Hepatocyte (in vitro differentiated cells): ENCODE data around the gene KCNB1.

ENCODE experiments used
- EZH2 ChIP-seq: fragments of 200-600 bp; sonication (generic); IDR thresholded peaks from 2 replicates; pipeline ENCODE4 v1.6.1; 2016; ENCODE audit warnings: antibody characterized with exemption, mild to moderate bottlenecking, borderline replicate concordance
- EZH2phosphoT487 ChIP-seq: fragments of 200-600 bp; sonication (generic); IDR thresholded peaks from one replicate; pipeline ENCODE4 v1.6.1; 2018; ENCODE audit warnings: antibody characterized with exemption, mild to moderate bottlenecking, low read depth, moderate library complexity; ENCODE audit not compliant: unreplicated experiment, severe bottlenecking
- TF ChIP-seq, protein P1 (sequence below): fragments of 200-600 bp; sonication (generic); IDR thresholded peaks from 2 replicates; pipeline ENCODE4 v1.5.1; 2016; ENCODE audit warnings: antibody characterized with exemption, mild to moderate bottlenecking; ENCODE audit not compliant: poor library complexity

DNA sequence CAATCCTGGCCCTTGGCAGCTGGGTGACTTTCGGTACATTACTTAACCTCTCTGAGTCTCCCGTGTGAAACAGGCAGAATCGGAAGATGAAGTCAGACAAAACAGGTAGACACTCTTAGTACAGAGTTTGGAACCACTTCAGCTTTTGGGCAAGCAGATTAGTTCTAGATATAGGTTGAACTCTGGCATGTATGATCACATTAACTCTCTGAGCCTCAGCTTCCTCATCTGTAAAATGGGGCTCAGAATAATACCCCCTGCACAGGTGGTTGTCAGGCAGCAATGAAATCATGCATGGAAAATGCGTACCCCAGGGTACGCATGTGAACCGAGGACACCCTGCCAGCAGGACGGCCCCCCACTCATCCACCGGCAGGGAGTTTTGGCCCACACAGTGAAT lies 87.7 kb downstream of the KCNB1 start:
- TF ChIP-seq, protein P1, sequence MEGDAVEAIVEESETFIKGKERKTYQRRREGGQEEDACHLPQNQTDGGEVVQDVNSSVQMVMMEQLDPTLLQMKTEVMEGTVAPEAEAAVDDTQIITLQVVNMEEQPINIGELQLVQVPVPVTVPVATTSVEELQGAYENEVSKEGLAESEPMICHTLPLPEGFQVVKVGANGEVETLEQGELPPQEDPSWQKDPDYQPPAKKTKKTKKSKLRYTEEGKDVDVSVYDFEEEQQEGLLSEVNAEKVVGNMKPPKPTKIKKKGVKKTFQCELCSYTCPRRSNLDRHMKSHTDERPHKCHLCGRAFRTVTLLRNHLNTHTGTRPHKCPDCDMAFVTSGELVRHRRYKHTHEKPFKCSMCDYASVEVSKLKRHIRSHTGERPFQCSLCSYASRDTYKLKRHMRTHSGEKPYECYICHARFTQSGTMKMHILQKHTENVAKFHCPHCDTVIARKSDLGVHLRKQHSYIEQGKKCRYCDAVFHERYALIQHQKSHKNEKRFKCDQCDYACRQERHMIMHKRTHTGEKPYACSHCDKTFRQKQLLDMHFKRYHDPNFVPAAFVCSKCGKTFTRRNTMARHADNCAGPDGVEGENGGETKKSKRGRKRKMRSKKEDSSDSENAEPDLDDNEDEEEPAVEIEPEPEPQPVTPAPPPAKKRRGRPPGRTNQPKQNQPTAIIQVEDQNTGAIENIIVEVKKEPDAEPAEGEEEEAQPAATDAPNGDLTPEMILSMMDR = no peak
- no peak for TF ChIP-seq EZH2phosphoT487
- TF ChIP-seq EZH2 = no peak
